ENCODE results near the gene COG6.

DNA sequence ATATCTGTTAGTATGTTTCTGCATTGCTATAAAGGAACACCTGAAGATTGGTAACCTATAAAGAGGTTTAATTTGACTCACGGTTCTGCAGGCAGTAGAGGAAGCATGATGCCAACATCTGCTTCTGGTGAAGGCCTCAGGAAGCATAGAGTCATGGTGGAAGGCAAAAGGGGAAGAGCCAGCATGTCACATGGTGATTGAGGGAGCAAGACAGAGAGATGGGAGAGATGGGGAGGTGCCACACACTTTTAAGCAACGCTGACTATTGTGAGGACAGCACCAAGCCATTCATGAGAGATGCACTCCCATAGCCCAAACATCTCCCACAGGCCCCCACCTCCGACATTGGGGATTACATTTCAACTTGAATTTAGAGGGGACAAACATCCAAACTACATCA, 32.8 kb downstream of the COG6 start:
- no peak for TF ChIP-seq EZH2 (IDR thresholded peaks at IDR 0.05; ENCODE audit: borderline replicate concordance, low read length)
- TF ChIP-seq, protein P1, sequence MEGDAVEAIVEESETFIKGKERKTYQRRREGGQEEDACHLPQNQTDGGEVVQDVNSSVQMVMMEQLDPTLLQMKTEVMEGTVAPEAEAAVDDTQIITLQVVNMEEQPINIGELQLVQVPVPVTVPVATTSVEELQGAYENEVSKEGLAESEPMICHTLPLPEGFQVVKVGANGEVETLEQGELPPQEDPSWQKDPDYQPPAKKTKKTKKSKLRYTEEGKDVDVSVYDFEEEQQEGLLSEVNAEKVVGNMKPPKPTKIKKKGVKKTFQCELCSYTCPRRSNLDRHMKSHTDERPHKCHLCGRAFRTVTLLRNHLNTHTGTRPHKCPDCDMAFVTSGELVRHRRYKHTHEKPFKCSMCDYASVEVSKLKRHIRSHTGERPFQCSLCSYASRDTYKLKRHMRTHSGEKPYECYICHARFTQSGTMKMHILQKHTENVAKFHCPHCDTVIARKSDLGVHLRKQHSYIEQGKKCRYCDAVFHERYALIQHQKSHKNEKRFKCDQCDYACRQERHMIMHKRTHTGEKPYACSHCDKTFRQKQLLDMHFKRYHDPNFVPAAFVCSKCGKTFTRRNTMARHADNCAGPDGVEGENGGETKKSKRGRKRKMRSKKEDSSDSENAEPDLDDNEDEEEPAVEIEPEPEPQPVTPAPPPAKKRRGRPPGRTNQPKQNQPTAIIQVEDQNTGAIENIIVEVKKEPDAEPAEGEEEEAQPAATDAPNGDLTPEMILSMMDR (conservative IDR thresholded peaks at IDR 0.05 in 1 of 2, IDR thresholded peaks at IDR 0.05 in 1 of 2; ENCODE audit: extremely low read depth in 1 of 2, insufficient read depth in 1 of 2, low read depth in 1 of 2, low read length in 2 of 2): no peak

All from mammary epithelial cell (primary cell).